Measurements from ENCODE around the gene INPP4A.

INPP4A gene

DNA sequence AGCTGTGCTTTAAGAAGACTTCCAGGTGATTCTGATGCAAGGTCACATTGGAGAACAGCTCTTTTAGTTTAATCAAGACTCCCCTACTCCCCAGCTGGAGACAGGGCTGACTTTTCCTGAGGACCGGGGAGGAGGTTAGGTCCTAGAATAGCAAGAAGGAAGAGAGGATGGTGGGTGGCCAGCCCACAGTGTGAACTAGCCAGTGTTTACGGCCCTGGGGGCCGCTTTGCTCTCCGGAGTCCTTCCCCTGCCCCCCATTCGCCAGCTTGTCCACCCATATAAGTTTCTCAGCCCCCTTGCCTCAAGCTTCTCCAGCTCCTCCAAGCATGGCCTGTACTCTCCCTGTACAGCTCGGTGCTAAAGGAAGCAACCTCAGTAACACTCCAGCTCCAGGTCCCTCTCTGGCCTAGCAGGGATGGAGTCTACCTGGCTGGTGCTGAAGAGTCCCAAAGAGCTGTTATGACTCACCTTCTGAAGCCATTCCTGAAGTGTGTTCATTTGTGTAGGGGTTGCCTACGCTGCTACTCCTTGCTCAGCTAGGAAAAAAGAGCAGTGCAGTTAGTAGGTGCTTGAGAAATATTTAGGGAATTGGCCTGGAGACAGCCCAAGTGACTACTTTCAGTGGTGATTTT lies 7.9 kb downstream of the INPP4A start:
- no peak for DNase-seq (ENCODE audit: extremely low read depth, low read depth)
- no peak for TF ChIP-seq CTCF (IDR thresholded peaks at IDR 0.05; ENCODE audit: low read depth, low read length)

GRCh38 chr2:98453083-98453482 lies 8.4 kb downstream of the INPP4A start:
- DNase-seq (ENCODE audit: extremely low read depth, low read depth), result no peak
- no peak for TF ChIP-seq CTCF (IDR thresholded peaks at IDR 0.05; ENCODE audit: low read depth, low read length)

- TF ChIP-seq CTCF (IDR thresholded peaks at IDR 0.05; ENCODE audit: low read depth, low read length), result no peak
- no peak for DNase-seq (ENCODE audit: extremely low read depth, low read depth)
These were observed 8.9 kb downstream of the INPP4A start for GRCh38 chr2:98453531-98453930.

- no peak for DNase-seq (ENCODE audit: extremely low read depth, low read depth)
These were observed 9.4 kb downstream of the INPP4A start for GRCh38 chr2:98454073-98454472.

GRCh38 chr2:98454500-98455235 lies 10.0 kb downstream of the INPP4A start:
- no peak for DNase-seq (ENCODE audit: extremely low read depth, low read depth)
- TF ChIP-seq CTCF (IDR thresholded peaks at IDR 0.05; ENCODE audit: low read depth, low read length), result no peak

More at GRCh38 chr2:98454073-98454472, 9.4 kb downstream of the INPP4A start:
- no peak for TF ChIP-seq CTCF (IDR thresholded peaks at IDR 0.05; ENCODE audit: low read depth, low read length)

DNA sequence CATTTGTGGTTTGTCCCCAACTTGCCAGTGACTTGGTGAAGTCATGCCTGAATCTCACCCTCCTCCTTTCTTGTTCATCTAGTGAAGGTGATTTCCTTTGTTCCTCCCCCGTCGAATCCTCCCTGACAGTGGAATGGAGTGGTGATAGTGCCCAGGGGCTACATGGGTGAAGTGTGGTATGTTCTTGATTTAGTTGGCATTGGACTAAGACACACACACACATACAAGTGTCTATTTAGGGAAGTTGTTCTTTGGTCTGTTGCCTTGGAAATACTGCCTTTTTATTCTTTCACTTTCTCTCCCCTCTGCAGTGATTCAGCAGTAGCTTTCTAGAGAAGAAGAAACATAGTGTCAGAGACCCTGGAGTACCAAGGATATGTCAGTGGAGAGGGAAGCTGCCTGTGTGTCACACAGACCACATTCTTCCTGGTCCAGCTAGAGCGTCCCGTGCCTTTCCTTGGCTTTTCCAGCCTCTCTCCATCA lies 10.9 kb downstream of the INPP4A start:
- DNase-seq (ENCODE audit: extremely low read depth, low read depth), result no peak
- TF ChIP-seq CTCF (IDR thresholded peaks at IDR 0.05; ENCODE audit: low read depth, low read length), result no peak

DNA sequence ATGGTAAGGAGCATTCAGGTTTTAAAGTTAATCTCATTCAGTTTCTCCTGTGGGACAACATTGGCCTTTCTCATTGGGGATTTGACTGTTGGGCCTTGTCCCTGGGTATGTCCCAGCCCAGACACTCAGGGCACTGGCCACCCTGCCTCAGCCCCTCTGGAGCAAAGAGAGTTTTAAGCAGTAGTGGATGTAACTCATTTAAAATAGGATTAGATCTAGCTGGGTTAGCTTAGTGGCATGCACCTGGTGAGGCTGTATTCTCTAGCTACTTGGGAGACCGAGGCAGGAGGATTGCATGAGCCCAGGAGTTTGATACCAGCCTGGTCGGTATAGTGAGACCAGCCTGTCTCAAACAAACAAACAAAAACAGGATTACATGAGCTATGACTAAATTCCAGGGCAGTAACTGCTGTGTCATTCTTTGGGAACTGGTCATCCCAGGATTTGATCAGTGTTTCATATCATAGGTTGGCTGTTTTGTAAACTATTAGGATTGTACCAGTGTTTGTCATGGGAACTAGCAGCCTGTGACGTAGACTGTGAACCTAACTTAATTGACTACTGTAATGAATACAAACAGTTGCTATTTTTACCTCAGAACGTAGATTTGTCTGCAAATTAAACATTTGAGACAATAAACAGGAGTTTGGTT lies 12.5 kb downstream of the INPP4A start:
- no peak for TF ChIP-seq CTCF (IDR thresholded peaks at IDR 0.05; ENCODE audit: low read depth, low read length)
- peak; percentile 83 for DNase-seq (ENCODE audit: extremely low read depth, low read depth)

Measured in AG09319 (cell line).